HT1080 (cell line): ENCODE results near the gene ZNF304. TPM values are rescaled to one million over a fixed set of nuclear protein-coding genes. Genes with fewer than 3 reads are reported as not detected.

Experiments
- total RNA-seq: library from RNA; depleted of rRNA; stranded (reverse); fragments of >200 nt; shearing (Covaris generic); gene quantifications from 2 replicates; pipeline ENCODE4 v1.2.3, GENCODE V29; 2014; rRNA removed

Gene ZNF304
- total RNA-seq, 1 experiment from 2014 or later, result 5.0 TPM

Other genes starting within 250 kb of the ZNF304 start
- gene USP29, start 231.3 kb upstream of the ZNF304 start, total RNA-seq, result not detected in 2 replicates
- gene ZIM3, start 206.1 kb upstream of the ZNF304 start, total RNA-seq, result not detected in 2 replicates
- gene DUXA, start 183.8 kb upstream of the ZNF304 start, total RNA-seq, result not detected in 2 replicates
- 26.9 and 32.3 TPM in 2 replicates for gene ZNF264, start 159.8 kb upstream of the ZNF304 start, total RNA-seq
- gene AURKC, start 120.2 kb upstream of the ZNF304 start, total RNA-seq, result 0.92 and 1.0 TPM in 2 replicates
- gene ZNF805, start 110.6 kb upstream of the ZNF304 start, total RNA-seq, result 6.4 and 7.3 TPM in 2 replicates
- 22.6 and 22.7 TPM in 2 replicates for gene ZNF460, start 70.8 kb upstream of the ZNF304 start, total RNA-seq
- 4.5 and 6.4 TPM in 2 replicates for gene ZNF543, start 30.8 kb upstream of the ZNF304 start, total RNA-seq
- gene TRAPPC2B, start 12.3 kb downstream of the ZNF304 start, total RNA-seq, result 12.2 and 17.1 TPM in 2 replicates
- gene ZNF547, start 12.3 kb downstream of the ZNF304 start, total RNA-seq, result 4.0 and 6.4 TPM in 2 replicates
- 9.5 and 11.6 TPM in 2 replicates for gene ZNF548, start 38.6 kb downstream of the ZNF304 start, total RNA-seq
- 6.1 and 16.0 TPM in 2 replicates for gene ZNF17, start 59.9 kb downstream of the ZNF304 start, total RNA-seq
- gene ZNF749, start 84.1 kb downstream of the ZNF304 start, total RNA-seq, result 16.0 and 17.7 TPM in 2 replicates
- gene VN1R1, start 105.9 kb downstream of the ZNF304 start, total RNA-seq, result 0.14 TPM in 1 of 2 replicates, not detected in the other
- 11.3 and 18.0 TPM in 2 replicates for gene ZNF772, start 126.3 kb downstream of the ZNF304 start, total RNA-seq
- 6.9 and 8.0 TPM in 2 replicates for gene ZNF419, start 136.5 kb downstream of the ZNF304 start, total RNA-seq
- 21.9 and 22.3 TPM in 2 replicates for gene ZNF773, start 148.7 kb downstream of the ZNF304 start, total RNA-seq
- 3.7 and 4.2 TPM in 2 replicates for gene ZNF549, start 176.1 kb downstream of the ZNF304 start, total RNA-seq
- 7.4 and 9.5 TPM in 2 replicates for gene ZNF550, start 208.6 kb downstream of the ZNF304 start, total RNA-seq
- gene ZNF416, start 227.6 kb downstream of the ZNF304 start, total RNA-seq, result 5.1 and 5.2 TPM in 2 replicates
- 0.51 and 1.5 TPM in 2 replicates for gene ZIK1, start 232.9 kb downstream of the ZNF304 start, total RNA-seq
- 22.0 and 30.3 TPM in 2 replicates for gene ZNF530, start 248.6 kb downstream of the ZNF304 start, total RNA-seq